Neural progenitor cell (in vitro differentiated cells): Measurements from ENCODE around the gene UBE2D2. TPM values are rescaled to one million over a fixed set of nuclear protein-coding genes. Genes with fewer than 3 reads are reported as not detected.

Experiments
- DNase-seq: peaks from one replicate; pipeline ENCODE4 v3.0.0-alpha.2; 2016; ENCODE audit warnings: low spot score
- H2AFZ ChIP-seq: fragments of 200-600 bp; sonication (generic); replicated peaks from 2 replicates; pipeline ENCODE4 v1.6.1; 2016; ENCODE audit warnings: antibody characterized with exemption
- H3F3A ChIP-seq: fragments of 200-600 bp; sonication (generic); 2 replicates; pipeline ENCODE4 v1.6.1; 2016; ENCODE audit warnings: antibody characterized with exemption, low read depth
- H3K27ac ChIP-seq: fragments of 200-600 bp; sonication (generic); 2 replicates; pipeline ENCODE4 v1.5.1; 2016; ENCODE audit warnings: mild to moderate bottlenecking
- H3K27me3 ChIP-seq: fragments of 200-600 bp; sonication (generic); 2 replicates; pipeline ENCODE4 v1.6.1; 2016; ENCODE audit warnings: mild to moderate bottlenecking, moderate library complexity
- H3K36me3 ChIP-seq: fragments of 200-600 bp; sonication (generic); 2 replicates; pipeline ENCODE4 v1.5.1; 2016
- H3K4me1 ChIP-seq: fragments of 200-600 bp; sonication (generic); 2 replicates; pipeline ENCODE4 v1.6.1; 2016; ENCODE audit warnings: mixed run types
- H3K4me2 ChIP-seq: fragments of 200-600 bp; sonication (generic); 2 replicates; pipeline ENCODE4 v1.6.1; 2016
- H3K4me3 ChIP-seq: fragments of 200-600 bp; sonication (generic); 2 replicates; pipeline ENCODE4 v1.5.1; 2016
- H3K79me2 ChIP-seq: fragments of 200-600 bp; sonication (generic); 2 replicates; pipeline ENCODE4 v1.6.1; 2016; ENCODE audit warnings: low read depth
- H3K9ac ChIP-seq: fragments of 200-600 bp; sonication (generic); 2 replicates; pipeline ENCODE4 v1.6.1; 2016
- H3K9me3 ChIP-seq: fragments of 200-600 bp; sonication (generic); 2 replicates; pipeline ENCODE4 v1.5.1; 2016; ENCODE audit warnings: low read depth
- H4K20me1 ChIP-seq: fragments of 200-600 bp; sonication (generic); 2 replicates; pipeline ENCODE4 v1.6.1; 2016; ENCODE audit warnings: low read depth
- H3K27ac Mint-ChIP-seq: 3 replicates; pipeline ENCODE4 v1.8.0; 2021; ENCODE audit warnings: mixed read lengths
- H3K27me3 Mint-ChIP-seq: 2 replicates; pipeline ENCODE4 v1.8.0; 2022; ENCODE audit warnings: low read depth, mild to moderate bottlenecking, inconsistent platforms, moderate library complexity, mixed read lengths; ENCODE audit not compliant: insufficient read depth
- H3K36me3 Mint-ChIP-seq: 3 replicates; pipeline ENCODE4 v1.8.0; 2021; ENCODE audit warnings: mixed read lengths
- H3K4me1 Mint-ChIP-seq: 3 replicates; pipeline ENCODE4 v1.8.0; 2021; ENCODE audit warnings: mixed read lengths
- H3K4me3 Mint-ChIP-seq: 3 replicates; pipeline ENCODE4 v1.8.0; 2021; ENCODE audit warnings: mild to moderate bottlenecking, moderate library complexity, mixed read lengths
- H3K9me3 Mint-ChIP-seq: 3 replicates; pipeline ENCODE4 v1.8.0; 2020; ENCODE audit warnings: mixed read lengths
- EZH2 ChIP-seq: fragments of 200-600 bp; sonication (generic); IDR thresholded peaks from 2 replicates; pipeline ENCODE4 v1.6.1; 2017; ENCODE audit warnings: antibody characterized with exemption, mild to moderate bottlenecking, moderate library complexity
- EZH2phosphoT487 ChIP-seq: fragments of 200-600 bp; sonication (generic); IDR thresholded peaks from 2 replicates; pipeline ENCODE4 v1.6.1; 2017; ENCODE audit warnings: antibody characterized with exemption
- total RNA-seq: library from RNA; depleted of rRNA; stranded (reverse); fragments of >200 nt; gene quantifications from 2 replicates; pipeline ENCODE4 v1.2.3, GENCODE V29; 2015; ENCODE audit warnings: low replicate concordance
- TF ChIP-seq, protein P1 (sequence below): fragments of 200-600 bp; sonication (generic); IDR thresholded peaks from 2 replicates; pipeline ENCODE4 v1.5.1; 2017; ENCODE audit warnings: antibody characterized with exemption, mild to moderate bottlenecking

Gene UBE2D2
- total RNA-seq, 1 donor from 2014 or later = 141 TPM

DNA sequence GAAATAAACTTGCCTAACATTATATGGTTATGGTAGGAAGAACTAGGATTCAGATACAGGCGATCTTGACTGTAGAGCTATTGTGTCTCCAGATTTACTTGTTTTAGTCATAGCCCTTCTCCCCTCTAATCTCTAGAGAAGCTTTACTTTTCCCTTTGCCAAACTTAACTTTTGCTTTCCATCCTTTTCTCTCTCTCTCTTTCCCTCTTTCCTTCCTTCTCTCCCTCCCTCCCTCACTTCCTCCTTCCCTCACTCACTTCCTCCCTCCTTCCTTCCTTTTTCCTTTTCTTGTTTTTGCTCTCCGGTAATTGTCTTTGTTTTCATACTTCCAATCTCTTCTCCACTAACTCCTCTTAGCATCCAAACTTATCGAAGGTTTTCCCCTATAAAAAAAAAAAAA, 10.4 kb downstream of the UBE2D2 start:
- Histone ChIP-seq H3K27ac (no peak overlapping the region), H4K20me1 (peaks cover 98% of the 10 kb centered on the region), H3K4me1 (no peaks in the 10 kb centered on the region), H3K9me3 (no peaks in the 10 kb centered on the region), H3K4me2 (no peak overlapping the region), H3K36me3 (peaks cover 4% of the 10 kb centered on the region), H2AFZ (no peak overlapping the region), H3K9ac (no peak overlapping the region), H3K27me3 (no peaks in the 10 kb centered on the region), H3K4me3 (no peak overlapping the region), H3K79me2 (peaks cover 100% of the 10 kb centered on the region), H3F3A (peaks cover 22% of the 10 kb centered on the region)
- Mint-ChIP-seq H3K4me1 (no peaks in the 10 kb centered on the region), H3K9me3 (no peaks in the 10 kb centered on the region), H3K27me3 (peaks cover 2% of the 10 kb centered on the region), H3K4me3 (no peak overlapping the region), H3K27ac (no peak overlapping the region), H3K36me3 (peaks cover 5% of the 10 kb centered on the region)
- DNase-seq = no peak
- TF ChIP-seq EZH2phosphoT487 = no peak
- TF ChIP-seq EZH2 = no peak
- TF ChIP-seq, protein P1, sequence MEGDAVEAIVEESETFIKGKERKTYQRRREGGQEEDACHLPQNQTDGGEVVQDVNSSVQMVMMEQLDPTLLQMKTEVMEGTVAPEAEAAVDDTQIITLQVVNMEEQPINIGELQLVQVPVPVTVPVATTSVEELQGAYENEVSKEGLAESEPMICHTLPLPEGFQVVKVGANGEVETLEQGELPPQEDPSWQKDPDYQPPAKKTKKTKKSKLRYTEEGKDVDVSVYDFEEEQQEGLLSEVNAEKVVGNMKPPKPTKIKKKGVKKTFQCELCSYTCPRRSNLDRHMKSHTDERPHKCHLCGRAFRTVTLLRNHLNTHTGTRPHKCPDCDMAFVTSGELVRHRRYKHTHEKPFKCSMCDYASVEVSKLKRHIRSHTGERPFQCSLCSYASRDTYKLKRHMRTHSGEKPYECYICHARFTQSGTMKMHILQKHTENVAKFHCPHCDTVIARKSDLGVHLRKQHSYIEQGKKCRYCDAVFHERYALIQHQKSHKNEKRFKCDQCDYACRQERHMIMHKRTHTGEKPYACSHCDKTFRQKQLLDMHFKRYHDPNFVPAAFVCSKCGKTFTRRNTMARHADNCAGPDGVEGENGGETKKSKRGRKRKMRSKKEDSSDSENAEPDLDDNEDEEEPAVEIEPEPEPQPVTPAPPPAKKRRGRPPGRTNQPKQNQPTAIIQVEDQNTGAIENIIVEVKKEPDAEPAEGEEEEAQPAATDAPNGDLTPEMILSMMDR = no peak

DNA sequence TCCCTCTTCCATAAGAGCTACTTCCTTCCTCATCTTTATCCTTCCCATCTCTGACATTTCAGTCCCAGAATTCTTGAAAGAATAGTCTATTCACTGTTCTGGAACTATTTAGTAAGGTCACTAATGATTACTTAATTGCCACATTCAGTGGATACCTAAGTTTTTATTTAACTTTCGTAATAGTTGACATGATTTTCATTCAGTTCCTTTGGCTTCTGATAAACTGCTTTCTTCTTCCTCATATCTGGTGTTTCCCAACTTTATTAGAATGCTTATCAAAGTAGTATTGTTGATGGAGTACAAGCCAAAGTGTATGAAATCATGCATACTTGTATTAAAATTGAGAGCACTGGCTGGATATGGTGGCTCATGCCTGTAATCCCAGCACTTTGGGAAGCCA, 10.8 kb downstream of the UBE2D2 start:
- H3K9me3 ChIP-seq = no peaks in the 10 kb centered on the region
- H3K36me3 ChIP-seq = no peaks in the 10 kb centered on the region
- no peaks in the 10 kb centered on the region for H3K27me3 ChIP-seq
- H2AFZ ChIP-seq = no peak overlapping the region
- H4K20me1 ChIP-seq = peaks cover 98% of the 10 kb centered on the region
- TF ChIP-seq, protein P1 = no peak
- TF ChIP-seq EZH2phosphoT487 (no peak), EZH2 (no peak)
- peaks cover 2% of the 10 kb centered on the region for H3K36me3 Mint-ChIP-seq
- no peak overlapping the region for H3K4me2 ChIP-seq
- H3K4me1 ChIP-seq = no peaks in the 10 kb centered on the region
- no peak overlapping the region for H3K4me3 ChIP-seq
- peaks cover 2% of the 10 kb centered on the region for H3K27me3 Mint-ChIP-seq
- H3K4me1 Mint-ChIP-seq = no peaks in the 10 kb centered on the region
- H3K79me2 ChIP-seq = peaks cover 100% of the 10 kb centered on the region
- H3K4me3 Mint-ChIP-seq = no peak overlapping the region
- peaks cover 22% of the 10 kb centered on the region for H3F3A ChIP-seq
- no peak overlapping the region for H3K27ac ChIP-seq
- no peak overlapping the region for H3K9ac ChIP-seq
- no peaks in the 10 kb centered on the region for H3K9me3 Mint-ChIP-seq
- no peak overlapping the region for H3K27ac Mint-ChIP-seq
- DNase-seq = no peak

DNA sequence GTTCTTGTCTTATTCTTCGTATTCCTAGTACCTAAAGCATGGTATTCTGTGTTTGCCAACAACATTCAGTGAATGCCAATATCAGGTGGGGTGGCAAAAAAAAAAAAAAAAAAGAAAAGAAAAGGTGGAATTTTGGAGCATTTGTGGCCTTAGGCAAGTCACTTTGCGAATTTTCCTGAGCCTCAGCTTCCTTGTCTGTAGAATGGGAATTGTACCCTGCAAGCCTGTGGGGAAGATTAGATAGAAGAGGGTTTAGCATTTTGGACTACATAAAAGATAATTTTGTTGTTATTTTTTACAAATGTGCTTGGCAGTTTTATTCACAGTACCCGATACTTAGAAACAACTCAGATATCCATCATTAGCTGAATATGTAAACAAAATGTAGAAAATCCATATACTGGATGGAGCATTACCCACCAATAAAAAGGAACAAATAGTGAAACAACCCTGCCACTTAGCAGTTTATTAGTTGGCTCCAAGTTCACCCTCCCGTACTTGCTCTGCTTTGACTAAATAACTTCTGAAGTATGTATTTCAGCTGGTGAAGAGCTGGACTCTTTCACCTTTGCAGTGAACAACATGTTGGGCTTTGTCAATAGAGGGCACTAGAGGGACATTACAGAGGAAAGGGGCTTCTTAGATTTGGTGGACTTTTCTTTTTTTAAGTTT, 13.6 kb downstream of the UBE2D2 start:
- no peak overlapping the region for H2AFZ ChIP-seq
- no peaks in the 10 kb centered on the region for H3K9me3 ChIP-seq
- peak; percentile 60 for DNase-seq
- peaks cover 22% of the 10 kb centered on the region for H3F3A ChIP-seq
- no peaks in the 10 kb centered on the region for H3K4me1 Mint-ChIP-seq
- H3K9me3 Mint-ChIP-seq = no peaks in the 10 kb centered on the region
- H3K4me2 ChIP-seq = no peak overlapping the region
- peaks cover 98% of the 10 kb centered on the region for H4K20me1 ChIP-seq
- no peak overlapping the region for H3K27ac Mint-ChIP-seq
- H3K36me3 Mint-ChIP-seq = peaks cover 4% of the 10 kb centered on the region
- no peak overlapping the region for H3K9ac ChIP-seq
- H3K4me3 ChIP-seq = no peak overlapping the region
- H3K27me3 ChIP-seq = no peaks in the 10 kb centered on the region
- TF ChIP-seq EZH2 (no peak), EZH2phosphoT487 (no peak)
- TF ChIP-seq, protein P1 = peak; percentile 69
- H3K4me3 Mint-ChIP-seq = no peak overlapping the region
- H3K79me2 ChIP-seq = peaks cover 100% of the 10 kb centered on the region
- H3K36me3 ChIP-seq = no peaks in the 10 kb centered on the region
- H3K4me1 ChIP-seq = no peaks in the 10 kb centered on the region
- H3K27ac ChIP-seq = peak overlapping the region; percentile 42
- no peaks in the 10 kb centered on the region for H3K27me3 Mint-ChIP-seq
